Panc1 (cell line): Measurements from ENCODE around the gene SART1. TPM values are rescaled to one million over a fixed set of nuclear protein-coding genes. Genes with fewer than 3 reads are reported as not detected.

Experiments
- ATAC-seq: fragments of 200-7000 bp; cut with Tn5 transposase; 2 replicates; pipeline ENCODE4 v1.9.1; 2020; ENCODE audit warnings: mild to moderate bottlenecking, moderate library complexity
- BruUV-seq: library from RNA; stranded (reverse); fragments of 400-500 nt; replicated peaks from 2 replicates; lab custom pipeline; 2021; lab: Mats Ljungman, UMichigan
- CTCF ChIA-PET: fragments of 300-600 bp; sonication (Branson Sonifier 250); formaldehyde crosslinking; loops from one replicate; lab custom pipeline; 2022; ENCODE audit warnings: antibody characterized with exemption; lab: Charles Lee
- POLR2A ChIA-PET: fragments of 300-600 bp; sonication (Branson Sonifier 250); formaldehyde crosslinking; loops from one replicate; lab custom pipeline; 2022; ENCODE audit warnings: antibody characterized with exemption; lab: Charles Lee
- DNase-seq: peaks from one replicate; pipeline ENCODE4 v3.0.0-alpha.2; 2010; ENCODE audit warnings: low read depth, low spot score
- H3K27ac ChIP-seq: 2 replicates; pipeline ENCODE4 v1.5.1; 2011; ENCODE audit warnings: mild to moderate bottlenecking, low read length, inconsistent platforms
- H3K27me3 ChIP-seq: fragments of 200-500 bp; sonication (Bioruptor generic); 2 replicates; pipeline ENCODE4 v1.6.0; 2014; ENCODE audit warnings: low read length, inconsistent platforms; ENCODE audit not compliant: control insufficient read depth, insufficient read depth
- H3K36me3 ChIP-seq: fragments of 200-500 bp; sonication (Bioruptor generic); 2 replicates; pipeline ENCODE4 v1.5.1; 2014; ENCODE audit warnings: inconsistent platforms, mild to moderate bottlenecking, low read length, moderate library complexity; ENCODE audit not compliant: control insufficient read depth, insufficient read depth
- H3K4me1 ChIP-seq: 2 replicates; pipeline ENCODE4 v1.5.1; 2011; ENCODE audit warnings: inconsistent platforms, mild to moderate bottlenecking, low read length, moderate library complexity; ENCODE audit not compliant: control insufficient read depth, insufficient read depth
- H3K4me3 ChIP-seq, 2 experiments: 2 replicates each; pipeline ENCODE4 v1.5.1; 2011 to 2012; ENCODE audit warnings: low read depth in 2 of 2, low read length in 2 of 2, mild to moderate bottlenecking in 2 of 2, inconsistent platforms in 1 of 2, moderate library complexity in 1 of 2
- H3K9me3 ChIP-seq: fragments of 200-500 bp; sonication (Bioruptor generic); 2 replicates; pipeline ENCODE4 v1.5.1; 2014; ENCODE audit warnings: low read depth, mild to moderate bottlenecking, inconsistent platforms, low read length, moderate library complexity; ENCODE audit not compliant: control insufficient read depth, insufficient read depth
- CTCF ChIP-seq: fragments of 450-650 bp; IDR thresholded peaks from 2 replicates; pipeline ENCODE4 v1.5.1; 2017; ENCODE audit warnings: mild to moderate bottlenecking
- POLR2AphosphoS5 ChIP-seq: IDR thresholded peaks from 2 replicates; pipeline ENCODE4 v1.6.1; 2012; ENCODE audit warnings: mild to moderate bottlenecking, low read depth, low read length, moderate library complexity
- REST ChIP-seq, 2 experiments: IDR thresholded peaks; 2 replicates each; pipeline ENCODE4 v1.6.1; 2011 to 2012; ENCODE audit warnings: low read depth in 2 of 2, control low read depth in 1 of 2, low read length in 1 of 2, mild to moderate bottlenecking in 1 of 2, moderate library complexity in 1 of 2; ENCODE audit not compliant: insufficient read depth in 1 of 2
- SIN3A ChIP-seq: IDR thresholded peaks from 2 replicates; pipeline ENCODE4 v1.6.1; 2012; ENCODE audit warnings: low read depth, mild to moderate bottlenecking, low read length, moderate library complexity, borderline replicate concordance; ENCODE audit not compliant: insufficient read depth
- TCF7L2 ChIP-seq: IDR thresholded peaks from 2 replicates; pipeline ENCODE4 v1.6.1; 2011; ENCODE audit warnings: mild to moderate bottlenecking, low read depth, low read length, inconsistent platforms
- in situ Hi-C: cut with HindIII; loops from 2 replicates; pipeline ENCODE4 v1.10.0; 2016; ENCODE audit warnings: low sequenced_read_pairs, low pct_unique_long_range_greater_than_20kb
- intact Hi-C: fragments of 100-400 bp; cut with micrococcal nuclease; formaldehyde crosslinking; loops from one replicate; pipeline ENCODE4 v1.10.0; 2022; ENCODE audit not compliant: unreplicated experiment
- total RNA-seq: library from RNA; stranded (reverse); gene quantifications from one replicate; pipeline ENCODE4 v1.2.1, GENCODE V29; 2021; ENCODE audit not compliant: unreplicated experiment

SART1 gene
- total RNA-seq, 1 experiment from 2014 or later = 76.4 TPM

DNA sequence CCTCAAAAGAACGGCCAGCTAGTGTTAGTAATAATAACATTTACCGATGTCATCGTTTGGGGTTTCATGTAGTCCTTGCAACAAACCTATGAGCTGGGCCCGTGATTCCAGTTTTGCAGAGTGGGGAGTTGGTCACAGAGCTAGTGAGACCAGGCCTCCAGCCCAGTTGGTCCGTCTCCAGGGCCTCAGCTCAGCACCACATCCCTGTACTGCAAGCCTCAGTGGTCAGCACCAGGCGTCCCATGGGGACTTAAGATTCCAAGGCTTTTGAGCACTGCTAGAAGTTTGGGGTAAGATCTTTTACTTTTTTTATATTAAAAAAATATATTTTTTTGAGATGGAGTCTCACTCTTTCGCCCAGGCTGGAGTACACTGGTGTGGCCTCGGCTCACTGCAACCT, 17.3 kb upstream of the SART1 start:
- Histone ChIP-seq H3K4me1 (no peaks in the 10 kb centered on the region), H3K27ac (no peak overlapping the region), H3K27me3 (no peaks in the 10 kb centered on the region), H3K4me3 (no peak overlapping the region), H3K36me3 (no peaks in the 10 kb centered on the region), H3K9me3 (no peaks in the 10 kb centered on the region)
- TF ChIP-seq TCF7L2 (no peak), CTCF (no peak), REST (IDR thresholded peaks at IDR 0.05; ENCODE audit: insufficient read depth in 1 of 2, low read depth in 2 of 2, low read length in 1 of 2) (no peak), POLR2AphosphoS5 (no peak), SIN3A (no peak)
- ChIA-PET POLR2A (interaction anchor here (0.5 kb wide), 1 partner anchor 27 kb away, joined by 3 read pairs; no protein-coding TSS in a partner anchor), CTCF (no interaction called here)
- BruUV-seq = no TSS peak
- ATAC-seq (no peak), DNase-seq (no peak)
- intact Hi-C loops = no loop called here
- in situ Hi-C loops = no loop called here

- Histone ChIP-seq H3K9me3 (no peaks in the 10 kb centered on the region), H3K27ac (no peak overlapping the region), H3K4me3 (no peak overlapping the region), H3K36me3 (no peaks in the 10 kb centered on the region), H3K4me1 (no peaks in the 10 kb centered on the region), H3K27me3 (no peaks in the 10 kb centered on the region)
- CTCF ChIA-PET = no interaction called here
- in situ Hi-C loops (no loop called here), intact Hi-C loops (no loop called here)
- POLR2A ChIA-PET = no interaction called here
- BruUV-seq = no TSS peak
- no peak for DNase-seq
- no peak for ATAC-seq
- TF ChIP-seq POLR2AphosphoS5 = no peak
- TF ChIP-seq TCF7L2 = no peak
- TF ChIP-seq CTCF = no peak
- no peak for TF ChIP-seq REST (IDR thresholded peaks at IDR 0.05; ENCODE audit: insufficient read depth in 1 of 2, low read depth in 2 of 2, low read length in 1 of 2)
- no peak for TF ChIP-seq SIN3A
Measured at GRCh38 chr11:65944767-65945166, 16.8 kb upstream of the SART1 start.
